ENCODE results near the gene NASP. TPM values are rescaled to one million over a fixed set of nuclear protein-coding genes. Genes with fewer than 3 reads are reported as not detected.

NASP gene
- total and polyA plus RNA-seq, 2 of the 13 experiments (the other 11 are each of a cell fraction or from before 2014, with no cell fraction given), result 132 to 256 TPM

GRCh38 chr1:45658171-45658570 is 74.3 kb downstream of the NASP start (continued):
- TF ChIP-seq CREM (IDR thresholded peaks at IDR 0.05) (peak; percentile 26; the same call in 1 of the 2 replicates), CREM (CRISPR knock-in tag; IDR thresholded peaks at IDR 0.05) (no peak), ZBTB7B (CRISPR knock-in tag; IDR thresholded peaks at IDR 0.05) (peak; percentile 55; the same call in 1 of the 2 replicates), MLX (CRISPR knock-in tag; IDR thresholded peaks at IDR 0.05) (no peak), NR2F1 (CRISPR knock-in tag; IDR thresholded peaks at IDR 0.05) (peak; percentile 93 to 96), ATF6 (CRISPR knock-in tag; conservative IDR thresholded peaks at IDR 0.05) (no peak), PAWR (CRISPR knock-in tag; IDR thresholded peaks at IDR 0.05; ENCODE audit: borderline replicate concordance) (no peak), RERE (CRISPR knock-in tag; IDR thresholded peaks at IDR 0.05; ENCODE audit: low read depth) (peak; percentile 75), ZNF609 (CRISPR knock-in tag; IDR thresholded peaks at IDR 0.05; ENCODE audit: borderline replicate concordance) (peak; percentile 74; the same call in 1 of the 2 replicates), KAT8 (CRISPR knock-in tag; IDR thresholded peaks at IDR 0.05) (peak; percentile 47; the same call in 1 of the 2 replicates), HMG20A (CRISPR knock-in tag; IDR thresholded peaks at IDR 0.05; ENCODE audit: borderline replicate concordance) (peak; percentile 69; the same call in 1 of the 2 replicates), ZNF292 (CRISPR knock-in tag; IDR thresholded peaks at IDR 0.05; ENCODE audit: borderline replicate concordance, low read depth) (no peak), ZNF383 (CRISPR knock-in tag; IDR thresholded peaks at IDR 0.05; ENCODE audit: borderline replicate concordance) (no peak), NR3C1 (CRISPR knock-in tag; IDR thresholded peaks at IDR 0.05) (no peak), ATF1 (CRISPR knock-in tag; IDR thresholded peaks at IDR 0.05) (peak; percentile 55; the same call in 1 of the 2 replicates), ZSCAN20 (CRISPR knock-in tag; IDR thresholded peaks at IDR 0.05; ENCODE audit: borderline replicate concordance) (no peak), FOXK1 (CRISPR knock-in tag; IDR thresholded peaks at IDR 0.05; ENCODE audit: borderline replicate concordance, low read depth) (peak; percentile 30; the same call in 1 of the 2 replicates)

Measured in HepG2 (cell line).